Astrocyte (in vitro differentiated cells and primary cell): ENCODE results near the gene MMP27. TPM values are rescaled to one million over a fixed set of nuclear protein-coding genes. Genes with fewer than 3 reads are reported as not detected.
A peak's percentile ranks its signal among the peaks of the same experiment; 100 is the strongest.

ENCODE experiments used
- DNase-seq: peaks from one replicate; pipeline ENCODE4 v3.0.0-alpha.2; 2010; ENCODE audit warnings: low read depth
- FAIRE-seq: peaks from 2 replicates; lab custom pipeline; 2011; peaks lifted over from hg19 to GRCh38; lab: Jason Lieb, UNC
- H2AFZ ChIP-seq: 2 replicates; pipeline ENCODE4 v1.6.0; 2012; ENCODE audit warnings: low read depth, low read length, inconsistent platforms
- H3K27ac ChIP-seq: 2 replicates; pipeline ENCODE4 v1.5.1; 2011; ENCODE audit warnings: low read depth, low read length, inconsistent platforms
- H3K27me3 ChIP-seq: 2 replicates; pipeline ENCODE4 v1.6.0; 2011; ENCODE audit warnings: low read length, inconsistent platforms; ENCODE audit not compliant: insufficient read depth
- H3K36me3 ChIP-seq: 2 replicates; pipeline ENCODE4 v1.5.1; 2011; ENCODE audit warnings: low read length, inconsistent platforms; ENCODE audit not compliant: insufficient read depth
- H3K4me1 ChIP-seq: 2 replicates; pipeline ENCODE4 v1.5.1; 2011; ENCODE audit warnings: low read length, inconsistent platforms; ENCODE audit not compliant: insufficient read depth
- H3K4me2 ChIP-seq: 2 replicates; pipeline ENCODE4 v1.6.0; 2012; ENCODE audit warnings: low read length, inconsistent platforms
- H3K4me3 ChIP-seq: 2 replicates; pipeline ENCODE4 v1.5.1; 2011; ENCODE audit warnings: low read depth, mild to moderate bottlenecking, low read length, inconsistent platforms; ENCODE audit not compliant: insufficient read depth
- H3K79me2 ChIP-seq: 2 replicates; pipeline ENCODE4 v1.6.0; 2012; ENCODE audit warnings: mild to moderate bottlenecking, low read length, inconsistent platforms; ENCODE audit not compliant: insufficient read depth
- H3K9ac ChIP-seq: 2 replicates; pipeline ENCODE4 v1.6.0; 2012; ENCODE audit warnings: mild to moderate bottlenecking, low read length, inconsistent platforms
- H3K9me3 ChIP-seq: 2 replicates; pipeline ENCODE4 v1.5.1; 2012; ENCODE audit warnings: low read depth, mild to moderate bottlenecking, low read length, inconsistent platforms; ENCODE audit not compliant: insufficient read depth
- H4K20me1 ChIP-seq: 2 replicates; pipeline ENCODE4 v1.6.0; 2012; ENCODE audit warnings: low read length, inconsistent platforms; ENCODE audit not compliant: insufficient read depth
- H3K27ac Mint-ChIP-seq: one replicate; pipeline ENCODE4 v1.8.0; 2021; ENCODE audit warnings: mild to moderate bottlenecking, mixed read lengths; ENCODE audit not compliant: unreplicated experiment
- H3K27me3 Mint-ChIP-seq: one replicate; pipeline ENCODE4 v1.8.0; 2021; ENCODE audit warnings: low read depth, mixed read lengths; ENCODE audit not compliant: unreplicated experiment
- H3K36me3 Mint-ChIP-seq: one replicate; pipeline ENCODE4 v1.8.0; 2021; ENCODE audit warnings: low read depth, mixed read lengths; ENCODE audit not compliant: unreplicated experiment
- H3K4me1 Mint-ChIP-seq: one replicate; pipeline ENCODE4 v1.8.0; 2021; ENCODE audit warnings: low read depth, mixed read lengths; ENCODE audit not compliant: unreplicated experiment
- H3K4me3 Mint-ChIP-seq: one replicate; pipeline ENCODE4 v1.8.0; 2021; ENCODE audit warnings: mild to moderate bottlenecking, moderate library complexity, mixed read lengths; ENCODE audit not compliant: unreplicated experiment
- H3K9me3 Mint-ChIP-seq: one replicate; pipeline ENCODE4 v1.8.0; 2021; ENCODE audit warnings: mild to moderate bottlenecking, mixed read lengths; ENCODE audit not compliant: unreplicated experiment
- CTCF ChIP-seq: IDR thresholded peaks from 2 replicates; pipeline ENCODE4 v1.5.1; 2011; ENCODE audit warnings: low read depth, mild to moderate bottlenecking, inconsistent platforms, low read length, moderate library complexity; ENCODE audit not compliant: insufficient read depth
- EZH2 ChIP-seq: IDR thresholded peaks from 2 replicates; pipeline ENCODE4 v1.6.1; 2012; ENCODE audit warnings: mild to moderate bottlenecking, low read length, inconsistent platforms; ENCODE audit not compliant: insufficient read depth
- total RNA-seq: library from RNA; stranded (reverse); gene quantifications from 2 replicates; pipeline ENCODE4 v1.2.1, GENCODE V29; 2021

The MMP27 gene
- total RNA-seq, 1 donor from 2014 or later, result not detected

GRCh38 chr11:102678022-102678421 is 27.5 kb downstream of the MMP27 start:
- no peak overlapping the region for H3K9ac ChIP-seq
- no peaks in the 10 kb centered on the region for H3K4me1 ChIP-seq
- no peak overlapping the region for H2AFZ ChIP-seq
- Mint-ChIP-seq H3K4me3 (no peak overlapping the region), H3K27me3 (peaks cover 3% of the 10 kb centered on the region), H3K4me1 (no peaks in the 10 kb centered on the region), H3K9me3 (no peaks in the 10 kb centered on the region), H3K27ac (no peak overlapping the region), H3K36me3 (no peaks in the 10 kb centered on the region)
- H3K4me3 ChIP-seq, result no peak overlapping the region
- DNase-seq, result no peak
- no peaks in the 10 kb centered on the region for H3K36me3 ChIP-seq
- TF ChIP-seq EZH2 (no peak), CTCF (no peak)
- no peak overlapping the region for H3K4me2 ChIP-seq
- no peaks in the 10 kb centered on the region for H4K20me1 ChIP-seq
- H3K79me2 ChIP-seq, result no peaks in the 10 kb centered on the region
- FAIRE-seq, result no peak
- no peaks in the 10 kb centered on the region for H3K9me3 ChIP-seq
- H3K27me3 ChIP-seq, result peaks cover 2% of the 10 kb centered on the region
- no peak overlapping the region for H3K27ac ChIP-seq

GRCh38 chr11:102676084-102676483 is 29.5 kb downstream of the MMP27 start:
- H4K20me1 ChIP-seq, result no peaks in the 10 kb centered on the region
- H3K27ac ChIP-seq, result no peak overlapping the region
- no peak for FAIRE-seq
- no peak overlapping the region for H3K4me2 ChIP-seq
- no peak overlapping the region for H2AFZ ChIP-seq
- TF ChIP-seq EZH2, result no peak
- no peak for TF ChIP-seq CTCF
- no peaks in the 10 kb centered on the region for H3K36me3 ChIP-seq
- no peak overlapping the region for H3K9ac ChIP-seq
- Mint-ChIP-seq H3K4me3 (no peak overlapping the region), H3K27ac (no peak overlapping the region), H3K9me3 (no peaks in the 10 kb centered on the region), H3K27me3 (peaks cover 3% of the 10 kb centered on the region), H3K36me3 (no peaks in the 10 kb centered on the region), H3K4me1 (no peaks in the 10 kb centered on the region)
- peaks cover 2% of the 10 kb centered on the region for H3K27me3 ChIP-seq
- H3K79me2 ChIP-seq, result no peaks in the 10 kb centered on the region
- no peak overlapping the region for H3K4me3 ChIP-seq
- H3K4me1 ChIP-seq, result no peaks in the 10 kb centered on the region
- no peak for DNase-seq
- H3K9me3 ChIP-seq, result no peaks in the 10 kb centered on the region

GRCh38 chr11:102669664-102670063 is 35.9 kb downstream of the MMP27 start:
- H3K4me3 ChIP-seq, result no peak overlapping the region
- no peak overlapping the region for H3K27ac ChIP-seq
- no peaks in the 10 kb centered on the region for H4K20me1 ChIP-seq
- Mint-ChIP-seq H3K9me3 (peaks cover 3% of the 10 kb centered on the region), H3K4me1 (peaks cover 2% of the 10 kb centered on the region), H3K27me3 (no peaks in the 10 kb centered on the region), H3K36me3 (no peaks in the 10 kb centered on the region), H3K27ac (no peak overlapping the region), H3K4me3 (no peak overlapping the region)
- no peaks in the 10 kb centered on the region for H3K4me1 ChIP-seq
- DNase-seq (peak; percentile 41), FAIRE-seq (no peak)
- no peak overlapping the region for H3K9ac ChIP-seq
- H3K9me3 ChIP-seq, result no peaks in the 10 kb centered on the region
- H3K27me3 ChIP-seq, result peaks cover 2% of the 10 kb centered on the region
- H3K36me3 ChIP-seq, result no peaks in the 10 kb centered on the region
- no peak overlapping the region for H2AFZ ChIP-seq
- no peaks in the 10 kb centered on the region for H3K79me2 ChIP-seq
- no peak overlapping the region for H3K4me2 ChIP-seq
- TF ChIP-seq EZH2 (no peak), CTCF (no peak)
